GM19239 (cell line): Measurements from ENCODE around the gene SPRR2D.
"Not testable (repeated sequence)": the region's sequence is repeated elsewhere in the genome, so short reads cannot be mapped to it uniquely, and the experiment has no call there.

ENCODE experiments used
- DNase-seq: peaks from one replicate; pipeline ENCODE4 v3.0.0; 2011; ENCODE audit warnings: low spot score; ENCODE audit not compliant: insufficient read length
- FAIRE-seq: peaks from 2 replicates; lab custom pipeline; 2011; peaks lifted over from hg19 to GRCh38; lab: Jason Lieb, UNC

The SPRR2D gene

DNA sequence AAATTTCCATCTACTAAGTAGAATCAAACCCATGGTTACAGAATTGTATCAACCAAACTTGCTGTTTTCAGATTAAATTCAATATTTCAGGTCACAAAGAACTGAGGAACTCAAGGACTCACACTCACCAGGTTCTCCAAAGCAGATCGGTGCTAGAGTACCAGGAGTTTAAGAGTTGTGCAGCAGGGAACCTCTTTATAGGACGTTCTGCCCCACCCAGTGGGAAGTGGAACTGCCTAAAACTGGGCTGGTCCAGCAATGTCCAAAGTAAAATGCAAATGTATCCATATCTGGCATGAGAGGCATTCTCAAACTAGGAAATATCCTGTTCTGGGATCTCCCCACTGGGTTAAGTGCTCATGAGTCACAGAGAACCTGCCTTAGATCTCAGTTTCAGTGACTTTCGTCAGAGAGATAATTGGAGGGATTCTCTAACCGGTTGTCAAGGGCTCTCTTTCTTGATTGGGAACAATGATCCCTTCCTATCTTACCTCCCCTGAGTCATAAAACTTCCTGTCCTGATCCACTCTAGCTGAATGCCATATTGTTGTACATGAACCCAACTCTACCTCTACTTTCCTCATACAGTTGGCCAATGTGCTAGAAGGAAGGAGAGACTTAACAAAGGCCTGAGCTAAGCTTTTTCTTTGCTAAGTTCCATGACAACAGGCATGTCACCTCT is at the start of gene SPRR2D:
Gene SPRR2D (minus strand): TSS at position 171 of the 682 bp plus-strand sequence. CDS start 774 bp downstream, outside the sequence.
- no peak for DNase-seq

DNA sequence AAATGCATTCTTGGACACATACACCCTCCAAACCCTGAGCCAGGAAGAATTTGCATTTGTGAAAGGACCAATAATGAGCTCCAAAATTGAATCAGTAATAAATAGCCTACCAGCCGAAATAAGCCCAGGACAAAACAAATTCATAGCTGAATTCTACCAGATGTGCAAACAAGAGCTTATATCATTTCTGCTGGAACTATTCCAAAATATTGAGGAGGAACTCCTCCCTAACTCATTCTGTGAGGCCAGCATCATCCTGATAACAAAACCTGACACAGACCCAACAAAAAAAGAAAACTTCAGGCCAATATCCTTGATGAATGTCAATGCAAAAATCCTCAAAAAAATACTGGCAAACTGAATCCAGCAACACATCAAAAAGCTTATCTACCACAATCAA is 46.7 kb upstream of the SPRR2D start:
- FAIRE-seq (no peak), DNase-seq (no peak)

More for the DNA sequence above, at the start of gene SPRR2D:
- no peak for FAIRE-seq

DNA sequence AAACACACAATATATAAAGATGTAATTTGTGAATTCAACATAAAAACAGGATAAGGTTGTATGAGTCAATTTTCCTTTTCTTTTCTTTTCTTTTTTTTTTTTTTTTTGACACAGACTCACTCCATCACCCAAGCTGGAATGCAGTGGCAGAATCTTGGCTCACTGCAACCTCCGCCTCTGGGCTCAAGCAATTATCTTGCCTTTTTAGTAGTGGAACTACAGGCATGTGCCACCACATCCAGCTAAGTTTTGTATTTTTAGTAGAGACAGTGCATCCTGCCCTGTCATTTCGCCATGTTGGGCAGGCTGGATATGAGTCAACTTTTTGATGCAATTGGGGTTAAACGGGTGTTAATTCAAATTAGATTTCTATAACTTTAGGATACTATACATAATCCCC is 40.8 kb upstream of the SPRR2D start:
- FAIRE-seq (no peak), DNase-seq (no peak)

- no peak for DNase-seq
- no peak for FAIRE-seq
These were observed 32.1 kb upstream of the SPRR2D start for GRCh38 chr1:153072806-153073726.

- FAIRE-seq (no peak), DNase-seq (no peak)
These were observed 30.6 kb upstream of the SPRR2D start, which contains the start of gene SPRR2B for GRCh38 chr1:153071511-153071910. Gene SPRR2B (minus strand): TSS chr1:153071611. CDS start chr1:153070839, 772 bp downstream.

DNA sequence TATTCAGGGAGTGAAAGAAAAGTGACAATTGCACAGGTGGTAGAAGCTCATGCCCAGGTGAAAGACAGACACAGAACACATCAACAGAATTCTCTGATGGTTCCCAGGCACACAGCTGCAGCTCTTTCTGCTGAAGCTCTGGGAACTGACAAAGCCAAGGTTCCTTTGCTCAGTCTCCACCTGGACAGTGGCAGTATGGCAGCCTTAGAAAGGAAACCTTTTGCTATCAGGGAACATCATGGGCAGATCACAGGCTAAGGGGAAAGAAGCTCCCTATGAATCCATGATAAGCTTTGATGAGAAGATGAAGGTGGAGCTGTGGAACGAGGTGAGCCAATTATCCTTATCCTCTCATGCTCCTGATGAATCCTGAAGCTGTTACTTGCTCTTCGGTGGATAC is 29.3 kb upstream of the SPRR2D start:
- FAIRE-seq, result no peak

GRCh38 chr1:153058826-153059784 is 18.2 kb upstream of the SPRR2D start:
- no peak for FAIRE-seq
- DNase-seq, result no peak

More for the DNA sequence above, 29.3 kb upstream of the SPRR2D start:
- DNase-seq, result no peak

- FAIRE-seq, result no peak
These were observed 17.2 kb upstream of the SPRR2D start for GRCh38 chr1:153058154-153058553.

DNA sequence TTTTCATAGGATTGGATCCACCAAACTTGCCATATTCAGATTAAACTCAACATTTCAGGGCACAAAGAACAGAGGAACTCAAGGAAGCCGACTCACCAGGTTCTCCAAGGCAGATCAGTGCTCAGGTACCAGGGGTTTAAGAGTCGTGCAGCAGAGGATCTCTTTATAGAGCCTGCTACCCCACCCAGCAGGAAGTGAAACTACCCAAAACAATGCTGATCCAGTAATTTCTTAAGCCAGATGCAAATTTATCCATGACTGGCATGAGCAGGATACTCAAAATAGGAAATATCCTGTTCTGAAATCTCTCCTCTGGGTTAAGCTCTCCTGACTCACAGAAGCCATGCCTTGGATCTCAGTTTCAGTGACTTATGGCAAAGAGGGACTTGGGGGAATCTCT is 16.5 kb upstream of the SPRR2D start, which contains the start of gene SPRR2A:
Gene SPRR2A (minus strand): TSS at position 138 of the 400 bp plus-strand sequence. CDS start 777 bp downstream, outside the sequence.
- DNase-seq (no peak), FAIRE-seq (no peak)

More at GRCh38 chr1:153058154-153058553, 17.2 kb upstream of the SPRR2D start:
- no peak for DNase-seq

GRCh38 chr1:153056111-153056510 is 15.2 kb upstream of the SPRR2D start:
- FAIRE-seq, DNase-seq: not testable (repeated sequence)

GRCh38 chr1:153049211-153049610 is 8.3 kb upstream of the SPRR2D start:
- no peak for FAIRE-seq

DNA sequence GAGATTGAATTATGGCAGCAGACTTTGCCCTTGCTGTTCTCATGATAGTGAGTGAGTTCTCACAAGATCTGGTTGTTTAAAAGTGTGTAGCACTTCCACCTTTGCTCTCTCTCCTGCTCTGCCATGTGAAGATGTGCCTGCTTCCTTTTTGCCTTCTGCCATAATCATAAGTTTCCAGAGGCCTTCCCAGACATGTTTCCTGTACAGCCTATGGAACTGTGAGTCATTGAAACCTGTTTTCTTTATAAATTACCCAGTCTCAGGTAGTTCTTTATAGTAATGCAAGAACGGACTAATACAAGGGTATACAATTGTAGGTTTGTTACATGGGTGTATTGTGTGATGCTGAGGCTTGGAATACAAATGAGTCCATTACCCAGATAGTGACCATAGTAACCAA is 5.7 kb downstream of the SPRR2D start:
- DNase-seq, result no peak
- no peak for FAIRE-seq

More at GRCh38 chr1:153049211-153049610, 8.3 kb upstream of the SPRR2D start:
- DNase-seq, result no peak

DNA sequence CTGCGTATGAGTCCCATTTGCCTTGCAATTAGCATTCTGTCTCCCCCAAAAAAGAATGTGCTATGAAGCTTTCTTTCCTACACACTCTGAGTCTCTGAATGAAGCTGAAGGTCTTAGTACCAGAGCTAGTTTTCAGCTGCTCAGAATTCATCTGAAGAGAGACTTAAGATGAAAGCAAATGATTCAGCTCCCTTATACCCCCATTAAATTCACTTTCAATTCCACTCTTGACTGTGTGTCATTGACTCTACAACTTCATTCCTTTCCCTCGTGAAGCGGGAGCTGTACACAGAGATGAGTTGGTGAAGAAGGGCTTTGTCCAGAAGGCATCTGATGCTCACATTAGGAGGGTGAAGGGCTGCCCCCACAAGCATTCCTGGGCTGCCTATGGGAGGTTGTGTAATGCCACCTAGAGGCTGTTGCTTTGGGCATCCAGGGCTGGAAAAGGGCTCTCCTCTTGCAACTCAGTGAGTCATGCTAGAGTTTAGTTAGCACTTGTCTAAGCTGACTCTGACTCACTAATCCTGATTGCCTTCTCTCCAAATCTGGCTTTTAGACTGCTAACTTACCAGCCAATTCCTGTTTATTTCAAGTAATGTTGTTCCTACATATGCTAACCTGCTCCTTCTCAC is 8.1 kb downstream of the SPRR2D start:
- no peak for FAIRE-seq

DNA sequence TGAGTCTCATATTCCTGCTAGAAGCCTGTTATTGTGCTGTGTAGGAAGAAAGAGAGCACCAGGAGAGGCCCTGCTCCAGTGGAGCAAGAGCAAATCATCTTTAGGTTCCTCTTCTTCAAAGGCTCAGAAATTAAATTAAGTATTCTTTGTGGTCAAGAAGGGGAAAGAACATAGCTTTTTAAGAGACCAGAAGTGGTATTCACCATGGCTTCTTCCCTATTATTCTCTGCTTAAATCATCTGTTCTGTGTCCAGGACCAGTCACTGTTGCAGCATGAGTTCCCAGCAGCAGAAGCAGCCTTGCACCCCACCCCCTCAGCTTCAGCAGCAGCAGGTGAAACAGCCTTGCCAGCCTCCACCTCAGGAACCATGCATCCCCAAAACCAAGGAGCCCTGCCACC is 8.8 kb downstream of the SPRR2D start:
- FAIRE-seq (no peak), DNase-seq (no peak)

More for the DNA sequence above, 8.1 kb downstream of the SPRR2D start:
- no peak for DNase-seq

GRCh38 chr1:153030895-153031294 is 10.0 kb downstream of the SPRR2D start, which contains the start of gene SPRR1B:
Gene SPRR1B (plus strand): TSS chr1:153031203. CDS start chr1:153032346, 1,143 bp downstream.
- DNase-seq, result no peak
- FAIRE-seq, result no peak

GRCh38 chr1:153028766-153029165 is 12.2 kb downstream of the SPRR2D start:
- DNase-seq, result no peak
- no peak for FAIRE-seq

- FAIRE-seq (no peak), DNase-seq (no peak)
These were observed 15.1 kb downstream of the SPRR2D start for GRCh38 chr1:153025797-153026196.

DNA sequence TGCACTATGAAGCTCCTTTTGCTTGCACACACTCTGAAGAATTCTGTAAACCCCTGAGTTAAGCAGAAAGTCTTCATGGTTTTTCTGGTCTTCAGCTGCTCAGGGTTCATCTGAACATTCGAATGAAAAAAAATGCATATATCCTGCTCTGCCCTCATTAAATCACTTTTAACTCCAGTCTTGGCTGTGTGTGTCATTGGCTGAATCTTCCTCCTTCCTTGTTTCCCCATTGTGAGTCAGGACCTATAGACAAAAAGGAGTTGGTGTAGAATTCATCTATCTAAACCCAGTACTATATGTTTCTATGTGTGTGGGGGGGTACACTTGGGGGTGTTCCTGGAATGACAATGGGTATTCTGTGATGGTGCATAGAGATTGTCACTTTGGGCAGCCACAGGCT is 16.5 kb downstream of the SPRR2D start:
- DNase-seq (no peak), FAIRE-seq (no peak)

DNA sequence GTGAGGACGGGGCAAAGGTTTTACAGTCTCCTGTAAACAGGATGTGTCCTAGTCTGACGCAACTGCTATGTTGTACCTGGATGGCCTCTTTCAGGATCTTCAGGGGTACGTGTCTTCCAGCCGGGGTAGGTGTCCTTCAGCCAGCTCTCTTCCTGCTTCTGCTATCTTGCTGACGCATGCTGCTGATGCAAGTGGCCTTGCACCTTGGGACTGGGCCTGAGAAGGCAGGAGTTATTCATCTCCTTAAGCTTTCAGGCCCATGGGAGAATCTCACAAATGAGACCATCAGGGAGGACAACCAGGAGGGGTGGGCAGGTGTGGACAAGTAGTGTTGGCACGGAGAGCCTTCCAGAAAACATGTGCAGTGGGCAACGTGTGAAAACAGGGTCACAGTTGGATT is 17.8 kb downstream of the SPRR2D start:
- DNase-seq (no peak), FAIRE-seq (no peak)
